Prostate gland (tissue), 2 donors: Measurements from ENCODE around the gene CDH13. TPM values are rescaled to one million over a fixed set of nuclear protein-coding genes. Genes with fewer than 3 reads are reported as not detected.

Experiments
- DNase-seq: peaks from one replicate; pipeline ENCODE4 v3.0.0-alpha.2; 2019; ENCODE audit warnings: low spot score
- H3K27ac ChIP-seq, 2 donors: fragments of 200-600 bp; sonication (generic); 2 replicates each; pipeline ENCODE4 v1.5.1; 2017 to 2019
- H3K27me3 ChIP-seq: fragments of 200-600 bp; sonication (generic); replicated peaks from 2 replicates; pipeline ENCODE4 v1.5.1; 2019; ENCODE audit not compliant: insufficient read depth
- H3K36me3 ChIP-seq, 2 donors: fragments of 200-600 bp; sonication (generic); 1 replicate in 1 of 2; 2 replicates in 1 of 2; pipeline versions ENCODE4 v1.5.1 to v1.8.1; 2017 to 2019
- H3K4me1 ChIP-seq: fragments of 200-600 bp; sonication (generic); replicated peaks from 2 replicates; pipeline ENCODE4 v1.5.1; 2019
- H3K4me3 ChIP-seq, 2 donors: fragments of 200-600 bp; sonication (generic); 2 replicates each; pipeline ENCODE4 v1.5.1; 2017 to 2019
- H3K9me3 ChIP-seq: fragments of 200-600 bp; sonication (generic); 2 replicates; pipeline ENCODE4 v1.5.1; 2017
- CTCF ChIP-seq, 4 experiments: fragments of 200-600 bp in 2 of 4; fragments of 450-650 bp in 2 of 4; sonication (generic) in 2 of 4; IDR thresholded peaks; 1 replicate in 3 of 4; 2 replicates in 1 of 4; pipeline ENCODE4 v1.5.1; 2016 to 2019; ENCODE audit warnings: antibody characterized with exemption in 4 of 4, mild to moderate bottlenecking in 2 of 4, moderate library complexity in 2 of 4
- POLR2A ChIP-seq: fragments of 450-650 bp; IDR thresholded peaks from one replicate; pipeline ENCODE4 v1.6.1; 2016; ENCODE audit warnings: antibody characterized with exemption, mild to moderate bottlenecking
- POLR2AphosphoS5 ChIP-seq: sonication (generic); formaldehyde crosslinking; IDR thresholded peaks from one replicate; pipeline ENCODE4 v1.6.1; 2017; ENCODE audit warnings: antibody characterized with exemption
- WGBS: methylation state at CpG from one replicate; pipeline ENCODE4 v1.1.5; 2018; 5-methylcytosine and 5-hydroxymethylcytosine counted together
- intact Hi-C: fragments of 100-400 bp; cut with DNase I; formaldehyde crosslinking; loops from one replicate; pipeline ENCODE4 v1.14.2; 2022
- total RNA-seq, 2 donors: library from RNA; depleted of rRNA; stranded (reverse); fragments of >200 nt; gene quantifications; one replicate each; pipeline ENCODE4 v1.1.0, GENCODE V29; 2016

The CDH13 gene
- total RNA-seq, 2 donors from 2014 or later, result 20.6 to 23.0 TPM

- intact Hi-C loops, result no loop called here
- Histone ChIP-seq H3K9me3 (no peaks in the 10 kb centered on the region), H3K27ac (no peak overlapping the region), H3K4me1 (no peaks in the 10 kb centered on the region), H3K27me3 (no peaks in the 10 kb centered on the region), H3K4me3 (no peak overlapping the region), H3K36me3 (no peaks in the 10 kb centered on the region)
- DNase-seq, result no peak
- TF ChIP-seq POLR2AphosphoS5 (no peak), CTCF (IDR thresholded peaks at IDR 0.05) (no peak), POLR2A (no peak)
- WGBS, result 74% methylated on average over 3 of the region's 3 CpGs
Observed at GRCh38 chr16:82891918-82892317, 265.1 kb downstream of the CDH13 start.

- TF ChIP-seq POLR2A (no peak), POLR2AphosphoS5 (no peak), CTCF (IDR thresholded peaks at IDR 0.05) (no peak)
- Histone ChIP-seq H3K9me3 (no peaks in the 10 kb centered on the region), H3K36me3 (no peaks in the 10 kb centered on the region), H3K4me3 (no peak overlapping the region), H3K4me1 (no peaks in the 10 kb centered on the region), H3K27ac (no peak overlapping the region), H3K27me3 (no peaks in the 10 kb centered on the region)
- intact Hi-C loops, result no loop called here
- WGBS, result 93% methylated on average over 2 of the region's 2 CpGs
- DNase-seq, result no peak
Observed at GRCh38 chr16:82892324-82892723, 265.6 kb downstream of the CDH13 start.

GRCh38 chr16:82895843-82896242, 269.1 kb downstream of the CDH13 start:
- intact Hi-C loops, result no loop called here
- Histone ChIP-seq H3K36me3 (no peaks in the 10 kb centered on the region), H3K27ac (no peak overlapping the region), H3K4me3 (no peak overlapping the region), H3K9me3 (no peaks in the 10 kb centered on the region), H3K4me1 (peaks cover 2% of the 10 kb centered on the region), H3K27me3 (no peaks in the 10 kb centered on the region)
- DNase-seq, result no peak
- TF ChIP-seq POLR2AphosphoS5, result peak; percentile 24
- no peak for TF ChIP-seq CTCF (IDR thresholded peaks at IDR 0.05)
- WGBS, result 63% methylated on average over 4 of the region's 4 CpGs

- H3K27me3 ChIP-seq, result no peaks in the 10 kb centered on the region
- H3K4me3 ChIP-seq, result no peak overlapping the region
- H3K27ac ChIP-seq, result no peak overlapping the region
- no peaks in the 10 kb centered on the region for H3K36me3 ChIP-seq
- H3K9me3 ChIP-seq, result no peaks in the 10 kb centered on the region
- 98% methylated on average over 2 of the region's 2 CpGs for WGBS
- no peak for DNase-seq
- intact Hi-C loops, result no loop called here
- no peak for TF ChIP-seq POLR2AphosphoS5
- no peak for TF ChIP-seq POLR2A
- no peak for TF ChIP-seq CTCF (IDR thresholded peaks at IDR 0.05)
- peaks cover 2% of the 10 kb centered on the region for H3K4me1 ChIP-seq
Observed at GRCh38 chr16:82899006-82899405, 272.2 kb downstream of the CDH13 start.

- 55% methylated on average over 4 of the region's 4 CpGs for WGBS
- intact Hi-C loops, result no loop called here
Observed at GRCh38 chr16:82899731-82900450, 273.1 kb downstream of the CDH13 start.

More at GRCh38 chr16:82899731-82900450, 273.1 kb downstream of the CDH13 start:
- Histone ChIP-seq H3K4me1 (peaks cover 2% of the 10 kb centered on the region), H3K36me3 (no peaks in the 10 kb centered on the region), H3K27ac (no peak overlapping the region), H3K4me3 (no peak overlapping the region), H3K9me3 (no peaks in the 10 kb centered on the region), H3K27me3 (no peaks in the 10 kb centered on the region)
- no peak for TF ChIP-seq POLR2A
- no peak for TF ChIP-seq CTCF (IDR thresholded peaks at IDR 0.05)
- TF ChIP-seq POLR2AphosphoS5, result no peak
- no peak for DNase-seq
